ENCODE data around the gene GADD45A.

GRCh38 chr1:67736750-67737149 is 51.7 kb downstream of the GADD45A start:
- no peak for TF ChIP-seq SNAI2 (CRISPR knock-in tag; IDR thresholded peaks at IDR 0.05)
- no peak for TF ChIP-seq CREB5 (CRISPR knock-in tag; IDR thresholded peaks at IDR 0.05; ENCODE audit: low read depth)
- no peak for TF ChIP-seq ZC3H10 (CRISPR knock-in tag; IDR thresholded peaks at IDR 0.05)
- TF ChIP-seq RARB (CRISPR knock-in tag; IDR thresholded peaks at IDR 0.05) = no peak
- no peak for TF ChIP-seq ESRRG (CRISPR knock-in tag; IDR thresholded peaks at IDR 0.05)
- no peak for TF ChIP-seq PATZ1 (CRISPR knock-in tag; IDR thresholded peaks at IDR 0.05; ENCODE audit: borderline replicate concordance)
- TF ChIP-seq ZFP30 (CRISPR knock-in tag; IDR thresholded peaks at IDR 0.05) = no peak
- no peak for TF ChIP-seq ZFP3 (CRISPR knock-in tag; IDR thresholded peaks at IDR 0.05)
- TF ChIP-seq CSRNP3 (CRISPR knock-in tag; IDR thresholded peaks at IDR 0.05) = no peak
- no peak for TF ChIP-seq TOX (CRISPR knock-in tag; IDR thresholded peaks at IDR 0.05; ENCODE audit: borderline replicate concordance)
